ENCODE data around the gene RGS6.

GRCh38 chr14:72595152-72595862, 663.1 kb downstream of the RGS6 start:
- TF ChIP-seq, protein P1, sequence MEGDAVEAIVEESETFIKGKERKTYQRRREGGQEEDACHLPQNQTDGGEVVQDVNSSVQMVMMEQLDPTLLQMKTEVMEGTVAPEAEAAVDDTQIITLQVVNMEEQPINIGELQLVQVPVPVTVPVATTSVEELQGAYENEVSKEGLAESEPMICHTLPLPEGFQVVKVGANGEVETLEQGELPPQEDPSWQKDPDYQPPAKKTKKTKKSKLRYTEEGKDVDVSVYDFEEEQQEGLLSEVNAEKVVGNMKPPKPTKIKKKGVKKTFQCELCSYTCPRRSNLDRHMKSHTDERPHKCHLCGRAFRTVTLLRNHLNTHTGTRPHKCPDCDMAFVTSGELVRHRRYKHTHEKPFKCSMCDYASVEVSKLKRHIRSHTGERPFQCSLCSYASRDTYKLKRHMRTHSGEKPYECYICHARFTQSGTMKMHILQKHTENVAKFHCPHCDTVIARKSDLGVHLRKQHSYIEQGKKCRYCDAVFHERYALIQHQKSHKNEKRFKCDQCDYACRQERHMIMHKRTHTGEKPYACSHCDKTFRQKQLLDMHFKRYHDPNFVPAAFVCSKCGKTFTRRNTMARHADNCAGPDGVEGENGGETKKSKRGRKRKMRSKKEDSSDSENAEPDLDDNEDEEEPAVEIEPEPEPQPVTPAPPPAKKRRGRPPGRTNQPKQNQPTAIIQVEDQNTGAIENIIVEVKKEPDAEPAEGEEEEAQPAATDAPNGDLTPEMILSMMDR (IDR thresholded peaks at IDR 0.05) = no peak
- no peak for TF ChIP-seq POLR2A (IDR thresholded peaks at IDR 0.05)
